Colonic mucosa (tissue), 4 donors: ENCODE data around the gene XRCC4. TPM values are rescaled to one million over a fixed set of nuclear protein-coding genes. Genes with fewer than 3 reads are reported as not detected.

Source experiments
- DNase-seq: peaks from one replicate; pipeline ENCODE4 v3.0.0-alpha.2; 2020
- H3K27ac ChIP-seq: fragments of 200-600 bp; one replicate; pipeline ENCODE4 v1.8.0; 2021
- H3K27me3 ChIP-seq: fragments of 200-600 bp; one replicate; pipeline ENCODE4 v1.8.0; 2021
- H3K36me3 ChIP-seq: fragments of 200-600 bp; one replicate; pipeline ENCODE4 v1.8.0; 2021
- H3K4me1 ChIP-seq: fragments of 200-600 bp; one replicate; pipeline ENCODE4 v1.8.0; 2021; ENCODE audit warnings: mild to moderate bottlenecking
- H3K4me3 ChIP-seq: fragments of 200-600 bp; one replicate; pipeline ENCODE4 v1.8.0; 2021
- H3K9ac ChIP-seq, 2 donors: one replicate each; pipeline ENCODE4 v1.7.0; 2013; ENCODE audit warnings: control low read depth in 2 of 2, low read depth in 2 of 2, low read length in 2 of 2
- H3K9me3 ChIP-seq: fragments of 200-600 bp; one replicate; pipeline ENCODE4 v1.8.0; 2021
- intact Hi-C: fragments of 100-400 bp; cut with DNase I; formaldehyde crosslinking; loops from one replicate; pipeline ENCODE4 v1.14.1; 2022
- total RNA-seq, 2 donors: library from RNA; stranded (reverse); fragmentation: NEBNext Ultra II Directional in 1 of 2; extraction: Animal tissue kit (Norgen Biotek cat#: 25700) in 1 of 2; gene quantifications; one replicate each; pipeline ENCODE4 v1.2.1, GENCODE V29; 2021
- TF ChIP-seq, protein P1 (sequence below): fragments of 200-600 bp; IDR thresholded peaks from one replicate; pipeline ENCODE4 v1.8.0; 2022; ENCODE audit warnings: antibody characterized with exemption, mild to moderate bottlenecking
- donor health status: healthy.
- donor health status: DM: no; HTN: no; CAD: no.
- donor health status: DM: no; HTN: no; CAD: no.

The XRCC4 gene
- total RNA-seq, 2 donors from 2014 or later: 5.7 to 8.7 TPM

DNA sequence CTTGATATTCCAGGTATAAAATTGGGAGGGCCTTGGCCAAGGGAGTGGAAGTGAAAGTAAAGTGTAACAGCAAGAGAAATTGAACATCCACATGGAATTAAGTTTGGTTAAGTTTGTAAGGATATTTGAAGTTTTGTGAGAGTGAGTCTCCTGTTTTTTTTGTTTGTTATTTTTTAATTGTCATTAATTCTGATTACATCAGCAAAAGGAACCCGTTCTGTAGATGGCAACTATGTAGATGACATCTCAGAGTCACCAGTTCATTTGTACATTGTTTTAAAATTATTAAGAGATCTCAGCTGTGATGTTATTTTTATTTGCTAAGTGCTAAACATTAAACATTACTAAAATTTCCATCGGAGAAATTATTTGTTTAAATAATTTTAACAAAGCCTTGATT is 65.2 kb downstream of the XRCC4 start:
- H3K9ac ChIP-seq: no peak overlapping the region
- TF ChIP-seq, protein P1, sequence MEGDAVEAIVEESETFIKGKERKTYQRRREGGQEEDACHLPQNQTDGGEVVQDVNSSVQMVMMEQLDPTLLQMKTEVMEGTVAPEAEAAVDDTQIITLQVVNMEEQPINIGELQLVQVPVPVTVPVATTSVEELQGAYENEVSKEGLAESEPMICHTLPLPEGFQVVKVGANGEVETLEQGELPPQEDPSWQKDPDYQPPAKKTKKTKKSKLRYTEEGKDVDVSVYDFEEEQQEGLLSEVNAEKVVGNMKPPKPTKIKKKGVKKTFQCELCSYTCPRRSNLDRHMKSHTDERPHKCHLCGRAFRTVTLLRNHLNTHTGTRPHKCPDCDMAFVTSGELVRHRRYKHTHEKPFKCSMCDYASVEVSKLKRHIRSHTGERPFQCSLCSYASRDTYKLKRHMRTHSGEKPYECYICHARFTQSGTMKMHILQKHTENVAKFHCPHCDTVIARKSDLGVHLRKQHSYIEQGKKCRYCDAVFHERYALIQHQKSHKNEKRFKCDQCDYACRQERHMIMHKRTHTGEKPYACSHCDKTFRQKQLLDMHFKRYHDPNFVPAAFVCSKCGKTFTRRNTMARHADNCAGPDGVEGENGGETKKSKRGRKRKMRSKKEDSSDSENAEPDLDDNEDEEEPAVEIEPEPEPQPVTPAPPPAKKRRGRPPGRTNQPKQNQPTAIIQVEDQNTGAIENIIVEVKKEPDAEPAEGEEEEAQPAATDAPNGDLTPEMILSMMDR: no peak
- no peak for DNase-seq
- no peak overlapping the region for H3K4me3 ChIP-seq
- no peaks in the 10 kb centered on the region for H3K27me3 ChIP-seq
- no peak overlapping the region for H3K27ac ChIP-seq
- no peaks in the 10 kb centered on the region for H3K36me3 ChIP-seq
- H3K4me1 ChIP-seq: no peaks in the 10 kb centered on the region
- intact Hi-C loops: no loop called here
- no peaks in the 10 kb centered on the region for H3K9me3 ChIP-seq

DNA sequence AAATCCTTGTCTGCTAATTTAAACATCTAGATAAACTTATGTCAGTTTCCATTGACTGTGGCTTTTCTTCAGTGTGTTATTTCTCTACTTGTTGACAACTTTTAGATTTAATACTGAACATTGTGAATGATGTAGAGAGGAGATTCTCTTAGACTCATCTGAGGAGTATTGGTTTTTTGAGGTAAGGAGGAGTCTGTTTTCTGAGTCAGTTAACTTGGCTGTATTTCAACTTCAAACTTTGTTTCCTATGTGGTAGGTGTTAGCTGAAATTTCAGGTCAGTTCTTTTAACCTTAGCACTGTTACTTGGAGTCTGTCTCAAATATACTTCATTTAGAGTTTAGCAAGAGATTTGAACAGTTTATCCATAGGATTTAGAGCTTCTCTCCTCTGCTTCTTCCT is 67.9 kb downstream of the XRCC4 start:
- Histone ChIP-seq H3K4me1 (no peaks in the 10 kb centered on the region), H3K27me3 (no peaks in the 10 kb centered on the region), H3K36me3 (no peaks in the 10 kb centered on the region), H3K4me3 (no peak overlapping the region), H3K9ac (no peak overlapping the region), H3K9me3 (no peaks in the 10 kb centered on the region), H3K27ac (no peak overlapping the region)
- DNase-seq: no peak
- intact Hi-C loops: no loop called here
- TF ChIP-seq, protein P1: no peak

DNA sequence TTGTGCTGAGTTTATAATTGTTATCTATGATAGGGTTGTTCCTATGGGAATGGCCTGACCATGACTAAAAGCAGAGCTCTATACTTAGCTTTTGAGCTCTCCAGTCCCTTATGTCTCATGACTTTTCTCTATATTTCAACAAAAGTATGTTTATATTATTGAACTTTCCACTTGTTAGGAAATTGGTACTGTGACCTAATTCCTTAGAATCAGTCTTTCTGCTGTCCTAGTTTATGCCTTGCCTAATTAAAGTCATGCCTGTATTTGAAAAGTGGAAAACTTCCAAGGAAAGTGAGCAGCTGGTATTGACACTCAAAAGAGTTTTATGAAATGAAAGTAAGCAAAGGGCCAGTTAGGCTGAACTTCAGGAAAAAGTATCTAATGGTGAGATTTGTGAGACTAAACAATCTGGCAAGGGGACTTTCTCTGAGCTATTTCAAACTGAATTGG is 68.6 kb downstream of the XRCC4 start:
- no peaks in the 10 kb centered on the region for H3K4me1 ChIP-seq

DNA sequence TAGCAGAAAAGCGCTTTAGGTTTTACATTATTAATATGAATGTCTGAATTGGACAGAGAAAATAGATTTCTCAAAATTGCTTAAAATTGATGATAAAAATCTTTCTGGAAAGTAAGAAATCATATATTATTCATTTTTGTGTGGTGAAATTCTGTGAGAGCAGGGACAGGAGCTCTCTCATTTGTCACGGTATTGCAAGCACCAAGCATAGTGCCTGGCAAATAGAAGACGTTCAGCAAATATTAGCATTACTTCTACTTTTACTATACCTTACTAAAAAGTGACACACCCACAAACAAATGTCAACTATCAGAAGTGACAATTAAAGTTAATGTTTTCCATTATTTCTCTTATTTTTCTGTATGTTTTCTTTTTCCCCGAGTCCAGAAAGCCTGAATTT is 69.1 kb downstream of the XRCC4 start:
- intact Hi-C loops: no loop called here
- H3K9ac ChIP-seq: no peak overlapping the region
- no peaks in the 10 kb centered on the region for H3K9me3 ChIP-seq
- DNase-seq: no peak
- no peaks in the 10 kb centered on the region for H3K27me3 ChIP-seq
- H3K27ac ChIP-seq: no peak overlapping the region
- TF ChIP-seq, protein P1: no peak
- no peak overlapping the region for H3K4me3 ChIP-seq
- no peaks in the 10 kb centered on the region for H3K4me1 ChIP-seq
- no peaks in the 10 kb centered on the region for H3K36me3 ChIP-seq

More for the DNA sequence above, 68.6 kb downstream of the XRCC4 start:
- H3K36me3 ChIP-seq: no peaks in the 10 kb centered on the region
- intact Hi-C loops: no loop called here
- no peaks in the 10 kb centered on the region for H3K27me3 ChIP-seq
- no peak for DNase-seq
- no peak overlapping the region for H3K27ac ChIP-seq
- H3K9ac ChIP-seq: no peak overlapping the region
- no peaks in the 10 kb centered on the region for H3K9me3 ChIP-seq
- H3K4me3 ChIP-seq: no peak overlapping the region
- TF ChIP-seq, protein P1: no peak

DNA sequence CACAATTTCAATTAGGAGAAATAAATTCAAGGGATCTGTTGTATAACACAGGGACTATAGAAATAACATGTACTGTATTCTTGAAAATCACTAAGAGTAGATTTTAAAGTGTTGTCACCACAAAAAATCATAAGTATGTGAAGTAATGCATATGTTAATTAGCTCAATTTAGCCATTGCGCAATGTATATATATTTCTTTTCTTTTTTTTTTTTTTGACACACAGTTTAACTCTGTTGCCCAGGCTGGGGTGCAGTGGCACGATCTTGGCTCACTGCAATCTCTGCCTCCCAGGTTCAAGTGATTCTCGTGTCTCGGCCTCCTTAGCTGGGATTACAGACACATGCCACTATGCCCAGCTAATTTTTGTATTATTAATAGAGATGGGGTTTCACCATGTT is 70.2 kb downstream of the XRCC4 start:
- no peak overlapping the region for H3K27ac ChIP-seq
- no peaks in the 10 kb centered on the region for H3K4me1 ChIP-seq
- H3K36me3 ChIP-seq: no peaks in the 10 kb centered on the region
- H3K9me3 ChIP-seq: no peaks in the 10 kb centered on the region
- no peak for DNase-seq
- no peak overlapping the region for H3K9ac ChIP-seq
- H3K27me3 ChIP-seq: no peaks in the 10 kb centered on the region
- TF ChIP-seq, protein P1: no peak
- no peak overlapping the region for H3K4me3 ChIP-seq
- intact Hi-C loops: no loop called here

DNA sequence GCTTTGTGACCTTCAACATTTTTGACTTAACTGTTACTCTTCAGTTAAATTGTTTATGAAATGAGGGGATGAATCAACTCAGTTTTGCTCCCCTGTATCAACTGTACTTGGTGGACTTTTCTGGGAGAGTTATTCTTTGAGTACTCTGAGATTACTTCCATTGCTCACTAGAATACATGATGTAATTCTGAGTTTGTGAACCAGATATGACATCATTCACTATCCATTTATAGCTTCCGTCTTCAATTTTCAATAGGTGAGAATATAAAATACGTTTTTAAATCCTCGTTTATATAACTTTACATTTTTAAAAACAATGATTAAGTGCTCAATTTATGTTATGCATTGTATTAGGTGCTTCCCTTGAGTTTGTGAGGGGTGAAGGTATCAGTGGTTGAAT is 71.0 kb downstream of the XRCC4 start:
- H3K9ac ChIP-seq: no peak overlapping the region
- no peaks in the 10 kb centered on the region for H3K9me3 ChIP-seq
- no peak overlapping the region for H3K4me3 ChIP-seq
- no peak overlapping the region for H3K27ac ChIP-seq
- no peak for DNase-seq
- no peaks in the 10 kb centered on the region for H3K4me1 ChIP-seq
- H3K27me3 ChIP-seq: no peaks in the 10 kb centered on the region
- intact Hi-C loops: no loop called here
- TF ChIP-seq, protein P1: no peak
- H3K36me3 ChIP-seq: no peaks in the 10 kb centered on the region
